Measurements from ENCODE around the gene TMUB1.

GRCh38 chr7:151131592-151132293, 48.5 kb upstream of the TMUB1 start:
- TF ChIP-seq CTCF (IDR thresholded peaks at IDR 0.05) (no peak), EZH2 (IDR thresholded peaks at IDR 0.05; ENCODE audit: borderline replicate concordance, insufficient read depth, low read depth, low read length, poor library complexity, severe bottlenecking) (no peak)

Data from B cell (primary cell).